Measurements from ENCODE around the gene TSPO2.

DNA sequence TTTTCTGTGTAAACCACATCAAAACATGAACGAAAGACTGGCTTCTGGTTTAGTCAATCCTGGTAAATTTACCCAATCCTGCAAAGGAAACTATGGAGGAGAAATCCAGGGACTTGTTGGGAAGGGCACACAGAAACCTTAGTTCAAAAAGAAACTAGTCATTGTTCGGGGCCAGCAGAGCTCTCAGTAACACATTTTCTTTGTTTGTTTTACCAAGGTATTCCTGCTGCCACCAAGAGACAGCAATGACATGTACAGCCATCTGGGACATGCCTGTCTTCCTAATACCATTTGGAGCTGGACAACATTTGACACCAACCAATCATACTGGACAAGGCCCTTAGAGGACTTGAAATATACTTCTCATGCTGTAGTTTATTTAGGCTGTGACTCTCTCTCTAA, 21.6 kb downstream of the TSPO2 start:
- TF ChIP-seq, protein P1, sequence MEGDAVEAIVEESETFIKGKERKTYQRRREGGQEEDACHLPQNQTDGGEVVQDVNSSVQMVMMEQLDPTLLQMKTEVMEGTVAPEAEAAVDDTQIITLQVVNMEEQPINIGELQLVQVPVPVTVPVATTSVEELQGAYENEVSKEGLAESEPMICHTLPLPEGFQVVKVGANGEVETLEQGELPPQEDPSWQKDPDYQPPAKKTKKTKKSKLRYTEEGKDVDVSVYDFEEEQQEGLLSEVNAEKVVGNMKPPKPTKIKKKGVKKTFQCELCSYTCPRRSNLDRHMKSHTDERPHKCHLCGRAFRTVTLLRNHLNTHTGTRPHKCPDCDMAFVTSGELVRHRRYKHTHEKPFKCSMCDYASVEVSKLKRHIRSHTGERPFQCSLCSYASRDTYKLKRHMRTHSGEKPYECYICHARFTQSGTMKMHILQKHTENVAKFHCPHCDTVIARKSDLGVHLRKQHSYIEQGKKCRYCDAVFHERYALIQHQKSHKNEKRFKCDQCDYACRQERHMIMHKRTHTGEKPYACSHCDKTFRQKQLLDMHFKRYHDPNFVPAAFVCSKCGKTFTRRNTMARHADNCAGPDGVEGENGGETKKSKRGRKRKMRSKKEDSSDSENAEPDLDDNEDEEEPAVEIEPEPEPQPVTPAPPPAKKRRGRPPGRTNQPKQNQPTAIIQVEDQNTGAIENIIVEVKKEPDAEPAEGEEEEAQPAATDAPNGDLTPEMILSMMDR (conservative IDR thresholded peaks at IDR 0.05; ENCODE audit: low read depth, low read length), result no peak
- TF ChIP-seq POLR2A (IDR thresholded peaks at IDR 0.05; ENCODE audit: low read depth, low read length) (no peak), CHD1 (IDR thresholded peaks at IDR 0.05; ENCODE audit: low read depth, low read length) (no peak), SMC3 (IDR thresholded peaks at IDR 0.05; ENCODE audit: low read depth, low read length) (no peak), RFX5 (IDR thresholded peaks at IDR 0.05; ENCODE audit: low read depth, low read length) (no peak), NFE2L2 (IDR thresholded peaks at IDR 0.05; ENCODE audit: low read depth, low read length) (no peak), FOS (IDR thresholded peaks at IDR 0.05; ENCODE audit: low read depth, low read length) (no peak)
- TF ChIP-seq, protein P2, sequence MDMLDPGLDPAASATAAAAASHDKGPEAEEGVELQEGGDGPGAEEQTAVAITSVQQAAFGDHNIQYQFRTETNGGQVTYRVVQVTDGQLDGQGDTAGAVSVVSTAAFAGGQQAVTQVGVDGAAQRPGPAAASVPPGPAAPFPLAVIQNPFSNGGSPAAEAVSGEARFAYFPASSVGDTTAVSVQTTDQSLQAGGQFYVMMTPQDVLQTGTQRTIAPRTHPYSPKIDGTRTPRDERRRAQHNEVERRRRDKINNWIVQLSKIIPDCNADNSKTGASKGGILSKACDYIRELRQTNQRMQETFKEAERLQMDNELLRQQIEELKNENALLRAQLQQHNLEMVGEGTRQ (IDR thresholded peaks at IDR 0.05; ENCODE audit: low read depth, low read length), result no peak
- TF ChIP-seq, protein P3, sequence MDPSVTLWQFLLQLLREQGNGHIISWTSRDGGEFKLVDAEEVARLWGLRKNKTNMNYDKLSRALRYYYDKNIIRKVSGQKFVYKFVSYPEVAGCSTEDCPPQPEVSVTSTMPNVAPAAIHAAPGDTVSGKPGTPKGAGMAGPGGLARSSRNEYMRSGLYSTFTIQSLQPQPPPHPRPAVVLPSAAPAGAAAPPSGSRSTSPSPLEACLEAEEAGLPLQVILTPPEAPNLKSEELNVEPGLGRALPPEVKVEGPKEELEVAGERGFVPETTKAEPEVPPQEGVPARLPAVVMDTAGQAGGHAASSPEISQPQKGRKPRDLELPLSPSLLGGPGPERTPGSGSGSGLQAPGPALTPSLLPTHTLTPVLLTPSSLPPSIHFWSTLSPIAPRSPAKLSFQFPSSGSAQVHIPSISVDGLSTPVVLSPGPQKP (IDR thresholded peaks at IDR 0.05; ENCODE audit: borderline replicate concordance, low read depth, low read length), result no peak
